Measurements from ENCODE around the gene ATP5F1E. TPM values are rescaled to one million over a fixed set of nuclear protein-coding genes. Genes with fewer than 3 reads are reported as not detected.

Gene ATP5F1E
- total and polyA plus RNA-seq, 2 experiments from 2014 or later = 12.9 to 211 TPM

DNA sequence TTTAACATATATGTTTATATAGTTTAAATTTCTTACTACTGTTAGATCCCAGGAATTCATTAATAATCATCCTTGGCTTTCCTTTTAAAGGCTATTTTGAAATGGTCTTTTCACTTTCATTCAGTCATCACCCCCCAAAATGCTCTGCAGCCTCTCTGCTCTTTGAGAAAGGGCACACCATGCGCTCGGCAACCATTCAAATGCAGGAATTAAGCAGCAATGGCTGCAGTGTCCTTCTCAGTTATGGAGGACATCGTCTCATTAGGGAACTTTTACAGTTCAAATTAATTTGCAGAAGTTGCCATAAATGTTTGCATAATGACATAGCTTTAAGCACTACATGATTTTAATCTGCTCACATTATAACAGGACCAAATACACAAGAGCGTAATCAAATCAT lies 6.6 kb downstream of the ATP5F1E start:
- Mint-ChIP-seq H3K4me3 (no peak overlapping the region; the same call in 2 of the 3 replicates), H3K27ac (no peak overlapping the region), H3K4me1 (peaks cover 30% of the 10 kb centered on the region), H3K27me3 (ENCODE audit: insufficient read depth, low read depth, poor library complexity) (peaks cover 28% of the 10 kb centered on the region), H3K9me3 (no peaks in the 10 kb centered on the region), H3K36me3 (ENCODE audit: low read depth) (peaks cover 71% of the 10 kb centered on the region)
- peaks cover 34% of the 10 kb centered on the region for H4K20me1 ChIP-seq (replicated peaks; ENCODE audit: insufficient read depth)
- H3K79me2 ChIP-seq (replicated peaks; ENCODE audit: insufficient read depth) = peaks cover 37% of the 10 kb centered on the region
- H3K4me3 ChIP-seq = no peak overlapping the region
- H3K27me3 ChIP-seq (ENCODE audit: insufficient read depth) = no peaks in the 10 kb centered on the region
- peaks cover 33% of the 10 kb centered on the region for H3K36me3 ChIP-seq (ENCODE audit: insufficient read depth)
- H3K27ac ChIP-seq (ENCODE audit: low read depth) = no peak overlapping the region
- H3K4me2 ChIP-seq = peak overlapping the region; percentile 20; the same call in 1 of the 2 replicates
- 0 out of 2 replicates have a peak, but pooled peaks cover 2% of the 10 kb centered on the region for H3F3A ChIP-seq (replicated peaks; ENCODE audit: low read depth)
- DNase-seq (ENCODE audit: low spot score) = no peak
- peaks cover 19% of the 10 kb centered on the region for H3K4me1 ChIP-seq (ENCODE audit: insufficient read depth)
- peak; percentile 75 for ATAC-seq
- TF ChIP-seq, protein P1, sequence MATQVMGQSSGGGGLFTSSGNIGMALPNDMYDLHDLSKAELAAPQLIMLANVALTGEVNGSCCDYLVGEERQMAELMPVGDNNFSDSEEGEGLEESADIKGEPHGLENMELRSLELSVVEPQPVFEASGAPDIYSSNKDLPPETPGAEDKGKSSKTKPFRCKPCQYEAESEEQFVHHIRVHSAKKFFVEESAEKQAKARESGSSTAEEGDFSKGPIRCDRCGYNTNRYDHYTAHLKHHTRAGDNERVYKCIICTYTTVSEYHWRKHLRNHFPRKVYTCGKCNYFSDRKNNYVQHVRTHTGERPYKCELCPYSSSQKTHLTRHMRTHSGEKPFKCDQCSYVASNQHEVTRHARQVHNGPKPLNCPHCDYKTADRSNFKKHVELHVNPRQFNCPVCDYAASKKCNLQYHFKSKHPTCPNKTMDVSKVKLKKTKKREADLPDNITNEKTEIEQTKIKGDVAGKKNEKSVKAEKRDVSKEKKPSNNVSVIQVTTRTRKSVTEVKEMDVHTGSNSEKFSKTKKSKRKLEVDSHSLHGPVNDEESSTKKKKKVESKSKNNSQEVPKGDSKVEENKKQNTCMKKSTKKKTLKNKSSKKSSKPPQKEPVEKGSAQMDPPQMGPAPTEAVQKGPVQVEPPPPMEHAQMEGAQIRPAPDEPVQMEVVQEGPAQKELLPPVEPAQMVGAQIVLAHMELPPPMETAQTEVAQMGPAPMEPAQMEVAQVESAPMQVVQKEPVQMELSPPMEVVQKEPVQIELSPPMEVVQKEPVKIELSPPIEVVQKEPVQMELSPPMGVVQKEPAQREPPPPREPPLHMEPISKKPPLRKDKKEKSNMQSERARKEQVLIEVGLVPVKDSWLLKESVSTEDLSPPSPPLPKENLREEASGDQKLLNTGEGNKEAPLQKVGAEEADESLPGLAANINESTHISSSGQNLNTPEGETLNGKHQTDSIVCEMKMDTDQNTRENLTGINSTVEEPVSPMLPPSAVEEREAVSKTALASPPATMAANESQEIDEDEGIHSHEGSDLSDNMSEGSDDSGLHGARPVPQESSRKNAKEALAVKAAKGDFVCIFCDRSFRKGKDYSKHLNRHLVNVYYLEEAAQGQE (IDR thresholded peaks at IDR 0.05; ENCODE audit: unreplicated experiment) = no peak
- TF ChIP-seq, protein P2, sequence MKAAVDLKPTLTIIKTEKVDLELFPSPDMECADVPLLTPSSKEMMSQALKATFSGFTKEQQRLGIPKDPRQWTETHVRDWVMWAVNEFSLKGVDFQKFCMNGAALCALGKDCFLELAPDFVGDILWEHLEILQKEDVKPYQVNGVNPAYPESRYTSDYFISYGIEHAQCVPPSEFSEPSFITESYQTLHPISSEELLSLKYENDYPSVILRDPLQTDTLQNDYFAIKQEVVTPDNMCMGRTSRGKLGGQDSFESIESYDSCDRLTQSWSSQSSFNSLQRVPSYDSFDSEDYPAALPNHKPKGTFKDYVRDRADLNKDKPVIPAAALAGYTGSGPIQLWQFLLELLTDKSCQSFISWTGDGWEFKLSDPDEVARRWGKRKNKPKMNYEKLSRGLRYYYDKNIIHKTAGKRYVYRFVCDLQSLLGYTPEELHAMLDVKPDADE (IDR thresholded peaks at IDR 0.05) = no peak
- TF ChIP-seq EZH2 (IDR thresholded peaks at IDR 0.05; ENCODE audit: low read depth, unreplicated experiment) (no peak), STAT1 (IDR thresholded peaks at IDR 0.05; ENCODE audit: unreplicated experiment) (no peak), JUNB (IDR thresholded peaks at IDR 0.05; ENCODE audit: unreplicated experiment) (no peak), ZNF331 (CRISPR knock-in tag; IDR thresholded peaks at IDR 0.05; ENCODE audit: low read depth) (no peak), NANOG (IDR thresholded peaks at IDR 0.05; ENCODE audit: borderline replicate concordance) (no peak), CREB1 (CRISPR knock-in tag; IDR thresholded peaks at IDR 0.05; ENCODE audit: low read depth) (no peak)
- TF ChIP-seq, protein P3, sequence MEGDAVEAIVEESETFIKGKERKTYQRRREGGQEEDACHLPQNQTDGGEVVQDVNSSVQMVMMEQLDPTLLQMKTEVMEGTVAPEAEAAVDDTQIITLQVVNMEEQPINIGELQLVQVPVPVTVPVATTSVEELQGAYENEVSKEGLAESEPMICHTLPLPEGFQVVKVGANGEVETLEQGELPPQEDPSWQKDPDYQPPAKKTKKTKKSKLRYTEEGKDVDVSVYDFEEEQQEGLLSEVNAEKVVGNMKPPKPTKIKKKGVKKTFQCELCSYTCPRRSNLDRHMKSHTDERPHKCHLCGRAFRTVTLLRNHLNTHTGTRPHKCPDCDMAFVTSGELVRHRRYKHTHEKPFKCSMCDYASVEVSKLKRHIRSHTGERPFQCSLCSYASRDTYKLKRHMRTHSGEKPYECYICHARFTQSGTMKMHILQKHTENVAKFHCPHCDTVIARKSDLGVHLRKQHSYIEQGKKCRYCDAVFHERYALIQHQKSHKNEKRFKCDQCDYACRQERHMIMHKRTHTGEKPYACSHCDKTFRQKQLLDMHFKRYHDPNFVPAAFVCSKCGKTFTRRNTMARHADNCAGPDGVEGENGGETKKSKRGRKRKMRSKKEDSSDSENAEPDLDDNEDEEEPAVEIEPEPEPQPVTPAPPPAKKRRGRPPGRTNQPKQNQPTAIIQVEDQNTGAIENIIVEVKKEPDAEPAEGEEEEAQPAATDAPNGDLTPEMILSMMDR (conservative IDR thresholded peaks at IDR 0.05; ENCODE audit: low read depth in 2 of 2) = no peak
- no peaks in the 10 kb centered on the region for H3K9me2 ChIP-seq (ENCODE audit: insufficient read depth)
- H2AFZ ChIP-seq = no peak overlapping the region

DNA sequence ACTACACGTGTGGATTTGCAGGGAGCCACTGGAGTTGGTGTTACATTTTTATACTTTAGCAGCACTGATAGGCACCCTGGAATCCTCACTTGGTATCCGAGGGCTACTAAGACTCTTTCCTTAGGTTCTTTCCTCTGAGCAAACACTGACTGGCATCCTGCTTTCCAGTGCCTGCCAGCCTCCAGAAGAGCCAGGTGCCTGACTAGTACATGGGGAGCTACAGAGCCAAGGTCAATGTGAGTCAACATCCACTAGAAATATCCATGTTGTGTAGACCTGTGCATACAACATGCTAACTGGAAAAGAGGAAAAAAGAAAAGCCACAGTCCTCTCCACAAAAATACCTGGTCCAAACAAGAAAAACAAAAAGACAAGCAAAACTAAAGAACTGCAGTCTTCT lies 7.0 kb downstream of the ATP5F1E start:
- peaks cover 28% of the 10 kb centered on the region for H3K36me3 ChIP-seq (ENCODE audit: insufficient read depth)
- peaks cover 30% of the 10 kb centered on the region for H3K4me1 Mint-ChIP-seq
- peaks cover 66% of the 10 kb centered on the region for H3K36me3 Mint-ChIP-seq (ENCODE audit: low read depth)
- H3K27ac Mint-ChIP-seq = no peak overlapping the region
- no peak overlapping the region for H3K4me3 ChIP-seq
- peaks cover 19% of the 10 kb centered on the region for H3K4me1 ChIP-seq (ENCODE audit: insufficient read depth)
- H3K4me3 Mint-ChIP-seq = no peak overlapping the region
- H3K27ac ChIP-seq (ENCODE audit: low read depth) = no peak overlapping the region
- no peaks in the 10 kb centered on the region for H3K27me3 ChIP-seq (ENCODE audit: insufficient read depth)
- no peak overlapping the region for H3K4me2 ChIP-seq
- H3K9me3 Mint-ChIP-seq = no peaks in the 10 kb centered on the region
- no peaks in the 10 kb centered on the region for H3K9me2 ChIP-seq (ENCODE audit: insufficient read depth)
- H3F3A ChIP-seq (replicated peaks; ENCODE audit: low read depth) = 0 out of 2 replicates have a peak, but pooled peaks cover 2% of the 10 kb centered on the region
- DNase-seq (ENCODE audit: low spot score) (no peak), ATAC-seq (no peak)
- TF ChIP-seq, protein P3 (conservative IDR thresholded peaks at IDR 0.05; ENCODE audit: low read depth in 2 of 2) = no peak
- TF ChIP-seq CREB1 (CRISPR knock-in tag; IDR thresholded peaks at IDR 0.05; ENCODE audit: low read depth) = no peak
- TF ChIP-seq EZH2 (IDR thresholded peaks at IDR 0.05; ENCODE audit: low read depth, unreplicated experiment) = no peak
- no peak for TF ChIP-seq POLR2AphosphoS5 (IDR thresholded peaks at IDR 0.05; ENCODE audit: low read depth)
- no peak for TF ChIP-seq NANOG (IDR thresholded peaks at IDR 0.05; ENCODE audit: borderline replicate concordance)
- no peak for TF ChIP-seq ZNF331 (CRISPR knock-in tag; IDR thresholded peaks at IDR 0.05; ENCODE audit: low read depth)
- H3K27me3 Mint-ChIP-seq (ENCODE audit: insufficient read depth, low read depth, poor library complexity) = peaks cover 24% of the 10 kb centered on the region
- H2AFZ ChIP-seq = no peak overlapping the region
- H3K79me2 ChIP-seq (replicated peaks; ENCODE audit: insufficient read depth) = peaks cover 32% of the 10 kb centered on the region
- H4K20me1 ChIP-seq (replicated peaks; ENCODE audit: insufficient read depth) = peaks cover 30% of the 10 kb centered on the region
